ENCODE measurements around the gene RNF17.

Gene RNF17

GRCh38 chr13:24763596-24764275, at the start of gene RNF17:
Gene RNF17, plus strand, starts transcription at chr13:24764169. Its CDS starts 35 bp downstream, at chr13:24764204.
- no peak within 1 kb of the TSS for H3K27ac ChIP-seq
- TF ChIP-seq, protein P1, sequence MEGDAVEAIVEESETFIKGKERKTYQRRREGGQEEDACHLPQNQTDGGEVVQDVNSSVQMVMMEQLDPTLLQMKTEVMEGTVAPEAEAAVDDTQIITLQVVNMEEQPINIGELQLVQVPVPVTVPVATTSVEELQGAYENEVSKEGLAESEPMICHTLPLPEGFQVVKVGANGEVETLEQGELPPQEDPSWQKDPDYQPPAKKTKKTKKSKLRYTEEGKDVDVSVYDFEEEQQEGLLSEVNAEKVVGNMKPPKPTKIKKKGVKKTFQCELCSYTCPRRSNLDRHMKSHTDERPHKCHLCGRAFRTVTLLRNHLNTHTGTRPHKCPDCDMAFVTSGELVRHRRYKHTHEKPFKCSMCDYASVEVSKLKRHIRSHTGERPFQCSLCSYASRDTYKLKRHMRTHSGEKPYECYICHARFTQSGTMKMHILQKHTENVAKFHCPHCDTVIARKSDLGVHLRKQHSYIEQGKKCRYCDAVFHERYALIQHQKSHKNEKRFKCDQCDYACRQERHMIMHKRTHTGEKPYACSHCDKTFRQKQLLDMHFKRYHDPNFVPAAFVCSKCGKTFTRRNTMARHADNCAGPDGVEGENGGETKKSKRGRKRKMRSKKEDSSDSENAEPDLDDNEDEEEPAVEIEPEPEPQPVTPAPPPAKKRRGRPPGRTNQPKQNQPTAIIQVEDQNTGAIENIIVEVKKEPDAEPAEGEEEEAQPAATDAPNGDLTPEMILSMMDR (IDR thresholded peaks at IDR 0.05), result no peak
- no peak for TF ChIP-seq ZFX (IDR thresholded peaks at IDR 0.05; ENCODE audit: borderline replicate concordance)

- TF ChIP-seq, protein P1 (IDR thresholded peaks at IDR 0.05), result no peak
- no peak for TF ChIP-seq ZFX (IDR thresholded peaks at IDR 0.05; ENCODE audit: borderline replicate concordance)
- no peak overlapping the region for H3K27ac ChIP-seq
Measured at GRCh38 chr13:24716011-24716410, 48.0 kb upstream of the RNF17 start.

DNA sequence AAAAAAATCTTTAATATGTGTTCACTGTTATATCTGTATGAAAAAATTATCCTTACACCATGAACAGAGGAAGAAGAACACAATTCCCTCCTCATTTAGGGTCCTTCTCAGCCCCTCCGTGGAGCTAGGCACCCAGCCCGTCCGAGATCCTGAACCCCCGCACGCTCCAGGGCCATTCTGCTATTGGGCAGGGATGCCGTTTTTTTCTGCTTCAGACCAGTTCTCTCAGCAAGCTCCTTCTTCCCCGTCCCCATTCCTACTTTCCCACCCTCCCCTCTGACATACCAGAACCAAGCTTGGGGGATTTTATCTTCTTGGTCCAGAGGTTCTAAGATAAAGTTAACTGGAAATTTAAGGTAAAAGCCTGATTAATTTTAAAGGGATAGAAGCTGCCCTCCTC, 47.5 kb upstream of the RNF17 start:
- H3K27ac ChIP-seq, result no peak overlapping the region
- no peak for TF ChIP-seq ZFX (IDR thresholded peaks at IDR 0.05; ENCODE audit: borderline replicate concordance)
- TF ChIP-seq, protein P1 (IDR thresholded peaks at IDR 0.05), result no peak

DNA sequence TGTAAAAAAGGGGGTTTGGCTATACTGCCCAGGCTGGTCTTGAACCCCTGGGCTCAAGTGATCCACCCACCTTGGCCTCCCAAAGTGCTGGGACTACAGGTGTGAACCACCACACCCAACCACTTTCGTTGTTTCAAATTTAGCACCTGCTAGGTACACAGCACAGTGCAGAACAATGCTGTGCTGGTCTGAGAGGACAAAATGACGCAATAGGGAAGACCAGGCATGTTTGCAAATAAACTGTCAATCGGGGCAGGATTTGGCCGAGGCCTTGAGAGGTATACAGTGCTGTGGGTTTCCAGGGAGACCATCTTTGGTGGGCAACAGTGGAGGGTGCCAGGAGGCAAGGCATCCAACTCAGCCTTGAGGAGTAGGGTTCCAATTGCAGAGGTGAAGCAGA, 46.8 kb upstream of the RNF17 start:
- TF ChIP-seq ZFX (IDR thresholded peaks at IDR 0.05; ENCODE audit: borderline replicate concordance), result no peak
- TF ChIP-seq, protein P1 (IDR thresholded peaks at IDR 0.05), result no peak
- H3K27ac ChIP-seq, result no peak overlapping the region

DNA sequence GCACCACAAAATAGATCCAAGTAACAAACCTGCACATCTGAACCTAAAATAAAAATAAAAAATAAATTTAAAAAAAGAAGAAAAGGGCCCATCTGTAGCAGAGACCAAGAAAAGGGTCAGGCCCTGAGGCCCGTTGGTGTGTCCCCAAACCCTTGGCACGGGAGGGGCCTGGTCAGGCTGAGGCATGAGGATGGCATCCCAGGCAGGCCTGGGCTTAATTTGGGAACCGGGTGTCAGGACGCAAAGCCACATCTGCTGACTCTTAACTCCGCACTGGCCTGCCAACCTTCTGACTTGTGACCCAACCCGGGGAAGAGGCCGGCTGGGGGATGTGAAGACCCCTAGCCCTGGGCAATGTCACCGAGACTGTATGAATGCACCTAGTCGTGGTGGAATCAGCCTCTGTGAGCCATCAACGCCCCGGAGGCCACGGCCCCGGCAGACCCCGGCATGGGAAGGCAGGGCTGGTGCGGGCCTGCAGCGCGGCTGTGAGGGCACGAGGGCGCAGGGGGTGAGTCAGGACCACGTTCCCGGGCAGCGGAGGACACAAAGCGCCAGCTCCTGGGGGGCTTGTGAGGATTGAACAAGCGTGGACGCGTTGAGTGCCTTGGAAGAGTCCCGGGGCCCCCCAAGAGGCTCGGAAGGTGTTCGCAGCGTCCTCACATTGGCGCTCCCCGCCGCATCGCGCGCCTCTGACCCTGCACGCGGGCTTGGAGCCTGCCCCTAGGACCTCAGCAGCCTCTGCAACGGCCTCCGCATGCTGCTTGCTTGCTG, 45.6 kb upstream of the RNF17 start:
- TF ChIP-seq, protein P1 (IDR thresholded peaks at IDR 0.05), result no peak
- no peak for TF ChIP-seq ZFX (IDR thresholded peaks at IDR 0.05; ENCODE audit: borderline replicate concordance)
- no peak overlapping the region for H3K27ac ChIP-seq

- TF ChIP-seq, protein P1 (IDR thresholded peaks at IDR 0.05), result no peak
- no peak for TF ChIP-seq ZFX (IDR thresholded peaks at IDR 0.05; ENCODE audit: borderline replicate concordance)
- no peak overlapping the region for H3K27ac ChIP-seq
Measured at GRCh38 chr13:24719139-24719538, 44.8 kb upstream of the RNF17 start.

DNA sequence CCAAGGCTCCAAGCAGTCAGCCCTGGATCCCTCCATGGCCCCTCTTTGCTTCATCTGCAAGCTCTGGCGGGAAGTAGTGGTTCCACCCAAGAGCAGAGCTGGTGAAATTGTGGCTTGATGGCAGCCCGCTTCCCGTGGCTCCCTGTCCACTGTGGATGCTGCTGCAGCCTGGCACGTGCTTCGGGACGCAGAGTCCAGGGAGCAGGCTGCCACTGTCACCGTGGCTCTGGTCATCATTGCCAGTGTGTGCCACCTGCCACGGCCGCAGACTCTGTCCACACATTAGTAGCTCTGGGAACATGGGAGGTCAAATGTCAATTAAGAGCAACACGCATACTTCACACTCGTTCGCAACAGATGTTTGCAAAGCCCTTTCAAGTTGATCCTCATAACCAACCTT, 40.8 kb upstream of the RNF17 start:
- no peak for TF ChIP-seq ZFX (IDR thresholded peaks at IDR 0.05; ENCODE audit: borderline replicate concordance)
- TF ChIP-seq, protein P1 (IDR thresholded peaks at IDR 0.05), result no peak
- no peak overlapping the region for H3K27ac ChIP-seq
